Measurements from ENCODE around the gene CAMK2B. TPM values are rescaled to one million over a fixed set of nuclear protein-coding genes. Genes with fewer than 3 reads are reported as not detected.

CAMK2B gene
- total RNA-seq, 1 donor from 2014 or later, result 9.3 TPM

GRCh38 chr7:44330331-44330730 lies 4.9 kb upstream of the CAMK2B start:
- no peak for TF ChIP-seq CTCF (IDR thresholded peaks at IDR 0.05; ENCODE audit: unreplicated experiment)
- H3K4me3 Mint-ChIP-seq (ENCODE audit: low read depth), result no peak overlapping the region
- no peak for DNase-seq (ENCODE audit: low spot score, unreplicated experiment)
- no peaks in the 10 kb centered on the region for H3K36me3 Mint-ChIP-seq (ENCODE audit: insufficient read depth)
- no peak overlapping the region for H3K27ac Mint-ChIP-seq
- peaks cover 51% of the 10 kb centered on the region for H3K27me3 Mint-ChIP-seq
- H3K4me1 Mint-ChIP-seq (ENCODE audit: low read depth), result peaks cover 3% of the 10 kb centered on the region
- no peaks in the 10 kb centered on the region for H3K9me3 Mint-ChIP-seq (ENCODE audit: low read depth)

GRCh38 chr7:44329888-44330287 lies 4.5 kb upstream of the CAMK2B start:
- no peak for DNase-seq (ENCODE audit: low spot score, unreplicated experiment)
- H3K36me3 Mint-ChIP-seq (ENCODE audit: insufficient read depth), result no peaks in the 10 kb centered on the region
- H3K4me3 Mint-ChIP-seq (ENCODE audit: low read depth), result no peak overlapping the region
- H3K9me3 Mint-ChIP-seq (ENCODE audit: low read depth), result no peaks in the 10 kb centered on the region
- H3K27me3 Mint-ChIP-seq, result peaks cover 51% of the 10 kb centered on the region
- no peak for TF ChIP-seq CTCF (IDR thresholded peaks at IDR 0.05; ENCODE audit: unreplicated experiment)
- peaks cover 3% of the 10 kb centered on the region for H3K4me1 Mint-ChIP-seq (ENCODE audit: low read depth)
- no peak overlapping the region for H3K27ac Mint-ChIP-seq

GRCh38 chr7:44329081-44329480 lies 3.7 kb upstream of the CAMK2B start:
- peak overlapping the region; percentile 71 for H3K27ac Mint-ChIP-seq
- H3K36me3 Mint-ChIP-seq (ENCODE audit: insufficient read depth), result no peaks in the 10 kb centered on the region
- TF ChIP-seq CTCF (IDR thresholded peaks at IDR 0.05; ENCODE audit: unreplicated experiment), result no peak
- peaks cover 9% of the 10 kb centered on the region for H3K4me1 Mint-ChIP-seq (ENCODE audit: low read depth)
- no peaks in the 10 kb centered on the region for H3K9me3 Mint-ChIP-seq (ENCODE audit: low read depth)
- H3K27me3 Mint-ChIP-seq, result peaks cover 57% of the 10 kb centered on the region
- no peak overlapping the region for H3K4me3 Mint-ChIP-seq (ENCODE audit: low read depth)
- no peak for DNase-seq (ENCODE audit: low spot score, unreplicated experiment)

- DNase-seq (ENCODE audit: low spot score, unreplicated experiment), result no peak
- Mint-ChIP-seq H3K4me1 (ENCODE audit: low read depth) (peaks cover 9% of the 10 kb centered on the region), H3K27me3 (peaks cover 61% of the 10 kb centered on the region), H3K27ac (no peak overlapping the region), H3K9me3 (ENCODE audit: low read depth) (no peaks in the 10 kb centered on the region), H3K36me3 (ENCODE audit: insufficient read depth) (no peaks in the 10 kb centered on the region), H3K4me3 (ENCODE audit: low read depth) (no peak overlapping the region)
- no peak for TF ChIP-seq CTCF (IDR thresholded peaks at IDR 0.05; ENCODE audit: unreplicated experiment)
Observed at GRCh38 chr7:44327981-44328380, 2.6 kb upstream of the CAMK2B start.

GRCh38 chr7:44326261-44327125 lies 1.1 kb upstream of the CAMK2B start:
- Mint-ChIP-seq H3K9me3 (ENCODE audit: low read depth) (no peaks in the 10 kb centered on the region), H3K4me1 (ENCODE audit: low read depth) (peaks cover 13% of the 10 kb centered on the region), H3K27ac (no peak overlapping the region), H3K36me3 (ENCODE audit: insufficient read depth) (no peaks in the 10 kb centered on the region), H3K27me3 (peaks cover 64% of the 10 kb centered on the region), H3K4me3 (ENCODE audit: low read depth) (peak overlapping the region; percentile 55)
- DNase-seq (ENCODE audit: low spot score, unreplicated experiment), result no peak
- TF ChIP-seq CTCF (IDR thresholded peaks at IDR 0.05; ENCODE audit: unreplicated experiment), result no peak

Measured in progenitor cell of endocrine pancreas (in vitro differentiated cells).